ENCODE measurements around the gene PHYH. TPM values are rescaled to one million over a fixed set of nuclear protein-coding genes. Genes with fewer than 3 reads are reported as not detected.
A peak's percentile ranks its signal among the peaks of the same experiment; 100 is the strongest.

The PHYH gene
- total RNA-seq, 1 donor from 2014 or later, result 163 TPM

- TF ChIP-seq, protein P1, sequence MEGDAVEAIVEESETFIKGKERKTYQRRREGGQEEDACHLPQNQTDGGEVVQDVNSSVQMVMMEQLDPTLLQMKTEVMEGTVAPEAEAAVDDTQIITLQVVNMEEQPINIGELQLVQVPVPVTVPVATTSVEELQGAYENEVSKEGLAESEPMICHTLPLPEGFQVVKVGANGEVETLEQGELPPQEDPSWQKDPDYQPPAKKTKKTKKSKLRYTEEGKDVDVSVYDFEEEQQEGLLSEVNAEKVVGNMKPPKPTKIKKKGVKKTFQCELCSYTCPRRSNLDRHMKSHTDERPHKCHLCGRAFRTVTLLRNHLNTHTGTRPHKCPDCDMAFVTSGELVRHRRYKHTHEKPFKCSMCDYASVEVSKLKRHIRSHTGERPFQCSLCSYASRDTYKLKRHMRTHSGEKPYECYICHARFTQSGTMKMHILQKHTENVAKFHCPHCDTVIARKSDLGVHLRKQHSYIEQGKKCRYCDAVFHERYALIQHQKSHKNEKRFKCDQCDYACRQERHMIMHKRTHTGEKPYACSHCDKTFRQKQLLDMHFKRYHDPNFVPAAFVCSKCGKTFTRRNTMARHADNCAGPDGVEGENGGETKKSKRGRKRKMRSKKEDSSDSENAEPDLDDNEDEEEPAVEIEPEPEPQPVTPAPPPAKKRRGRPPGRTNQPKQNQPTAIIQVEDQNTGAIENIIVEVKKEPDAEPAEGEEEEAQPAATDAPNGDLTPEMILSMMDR (IDR thresholded peaks at IDR 0.05; ENCODE audit: borderline replicate concordance), result no peak
- intact Hi-C loops (cut with micrococcal nuclease), result no loop called here
- no peak for DNase-seq
- Histone ChIP-seq H3K27me3 (ENCODE audit: low read depth) (peaks cover 5% of the 10 kb centered on the region), H3K4me1 (peaks cover 56% of the 10 kb centered on the region), H3K27ac (replicated peaks) (peak overlapping the region; percentile 98), H3K9me3 (replicated peaks) (no peaks in the 10 kb centered on the region), H3K36me3 (no peaks in the 10 kb centered on the region), H3K4me3 (peak overlapping the region; percentile 74)
Observed at GRCh38 chr10:13346283-13347042, 46.6 kb upstream of the PHYH start.

GRCh38 chr10:13340626-13341376 is 40.9 kb upstream of the PHYH start:
- Histone ChIP-seq H3K9me3 (replicated peaks) (no peaks in the 10 kb centered on the region), H3K4me1 (peaks cover 54% of the 10 kb centered on the region), H3K36me3 (peaks cover 3% of the 10 kb centered on the region), H3K27me3 (ENCODE audit: low read depth) (no peaks in the 10 kb centered on the region), H3K4me3 (peak overlapping the region; percentile 34), H3K27ac (replicated peaks) (peak overlapping the region; percentile 68)
- intact Hi-C loops (cut with micrococcal nuclease), result no loop called here
- no peak for DNase-seq
- TF ChIP-seq, protein P1 (IDR thresholded peaks at IDR 0.05; ENCODE audit: borderline replicate concordance), result no peak

- Histone ChIP-seq H3K27ac (replicated peaks) (peak overlapping the region; percentile 68), H3K4me3 (peak overlapping the region; percentile 34)
- intact Hi-C loops (cut with micrococcal nuclease), result no loop called here
Observed at GRCh38 chr10:13340068-13340467, 40.2 kb upstream of the PHYH start.

DNA sequence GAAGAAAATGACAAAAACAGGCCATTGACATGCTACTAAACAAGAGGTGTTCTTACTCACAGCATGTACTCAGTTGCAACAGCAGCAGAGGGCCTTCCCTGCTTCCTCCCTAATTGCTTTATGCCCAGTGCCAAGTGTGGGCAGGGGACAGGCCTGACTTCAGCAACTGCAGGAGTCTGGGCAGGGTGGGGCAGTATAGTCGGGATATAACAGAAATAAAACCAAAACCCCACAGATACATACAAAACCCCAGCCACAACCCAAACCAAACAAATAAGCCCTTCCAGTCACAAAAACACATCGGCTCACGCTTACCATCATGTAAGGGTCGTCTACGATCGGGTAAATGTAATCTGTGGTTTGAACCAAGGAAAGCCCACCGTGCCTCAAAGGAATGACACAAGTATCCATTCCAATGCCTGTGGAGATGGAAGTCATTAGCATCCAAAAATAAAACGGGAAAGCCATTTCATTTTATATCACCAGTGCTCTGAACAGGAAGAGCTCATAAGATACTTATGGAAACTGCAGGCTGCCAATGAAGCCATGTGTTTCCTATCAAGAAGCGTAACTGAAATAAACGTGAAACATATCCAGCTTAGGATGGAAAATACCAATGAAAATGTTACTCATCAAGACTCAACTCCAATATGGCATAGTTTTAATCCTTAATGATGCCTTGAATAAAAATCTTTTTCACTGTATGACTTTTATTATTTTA is 38.7 kb upstream of the PHYH start:
- DNase-seq, result no peak
- intact Hi-C loops (cut with micrococcal nuclease), result no loop called here
- Histone ChIP-seq H3K9me3 (replicated peaks) (no peaks in the 10 kb centered on the region), H3K27ac (replicated peaks) (peak overlapping the region; percentile 68), H3K4me1 (peaks cover 41% of the 10 kb centered on the region), H3K36me3 (peaks cover 24% of the 10 kb centered on the region), H3K4me3 (peak overlapping the region; percentile 10), H3K27me3 (ENCODE audit: low read depth) (no peaks in the 10 kb centered on the region)
- TF ChIP-seq, protein P1 (IDR thresholded peaks at IDR 0.05; ENCODE audit: borderline replicate concordance), result no peak

More at GRCh38 chr10:13340068-13340467, 40.2 kb upstream of the PHYH start:
- H3K36me3 ChIP-seq, result peaks cover 10% of the 10 kb centered on the region
- no peak for DNase-seq
- no peaks in the 10 kb centered on the region for H3K9me3 ChIP-seq (replicated peaks)
- H3K27me3 ChIP-seq (ENCODE audit: low read depth), result no peaks in the 10 kb centered on the region
- TF ChIP-seq, protein P1 (IDR thresholded peaks at IDR 0.05; ENCODE audit: borderline replicate concordance), result no peak
- peaks cover 47% of the 10 kb centered on the region for H3K4me1 ChIP-seq

GRCh38 chr10:13337827-13338196 is 37.9 kb upstream of the PHYH start:
- Histone ChIP-seq H3K4me3 (no peak overlapping the region), H3K36me3 (peaks cover 31% of the 10 kb centered on the region), H3K4me1 (peaks cover 38% of the 10 kb centered on the region), H3K9me3 (replicated peaks) (no peaks in the 10 kb centered on the region), H3K27ac (replicated peaks) (peak overlapping the region; percentile 68), H3K27me3 (ENCODE audit: low read depth) (no peaks in the 10 kb centered on the region)
- TF ChIP-seq, protein P1 (IDR thresholded peaks at IDR 0.05; ENCODE audit: borderline replicate concordance), result no peak
- DNase-seq, result no peak
- intact Hi-C loops (cut with micrococcal nuclease), result no loop called here
